SH-SY5Y (cell line): Measurements from ENCODE around the gene PDE9A.

Experiments used
- GATA2 ChIP-seq: IDR thresholded peaks from 2 replicates; pipeline ENCODE4 v1.6.1; 2011; ENCODE audit warnings: mild to moderate bottlenecking, low read depth, low read length
- GATA3 ChIP-seq: IDR thresholded peaks from 2 replicates; pipeline ENCODE4 v1.6.1; 2011; ENCODE audit warnings: low read depth, mild to moderate bottlenecking, low read length, moderate library complexity

Gene PDE9A

GRCh38 chr21:42654913-42655795, 1.7 kb downstream of the PDE9A start:
- TF ChIP-seq GATA3 (no peak), GATA2 (no peak)

GRCh38 chr21:42655796-42656770, 2.7 kb downstream of the PDE9A start:
- TF ChIP-seq GATA2 (no peak), GATA3 (no peak)

- TF ChIP-seq GATA2: no peak
- TF ChIP-seq GATA3: no peak
Observed at GRCh38 chr21:42656872-42657271, 3.5 kb downstream of the PDE9A start.

GRCh38 chr21:42657676-42658319, 4.4 kb downstream of the PDE9A start:
- no peak for TF ChIP-seq GATA3
- TF ChIP-seq GATA2: no peak

GRCh38 chr21:42658320-42659105, 5.1 kb downstream of the PDE9A start:
- no peak for TF ChIP-seq GATA2
- no peak for TF ChIP-seq GATA3

GRCh38 chr21:42659416-42660117, 6.1 kb downstream of the PDE9A start:
- no peak for TF ChIP-seq GATA3
- no peak for TF ChIP-seq GATA2

- TF ChIP-seq GATA2 (no peak), GATA3 (no peak)
Observed at GRCh38 chr21:42660118-42660470, 6.7 kb downstream of the PDE9A start.

- TF ChIP-seq GATA2: no peak
- no peak for TF ChIP-seq GATA3
Observed at GRCh38 chr21:42661688-42662429, 8.4 kb downstream of the PDE9A start.

- TF ChIP-seq GATA3 (no peak), GATA2 (no peak)
Observed at GRCh38 chr21:42662430-42663199, 9.2 kb downstream of the PDE9A start.

GRCh38 chr21:42663200-42663750, 9.9 kb downstream of the PDE9A start:
- TF ChIP-seq GATA2 (no peak), GATA3 (no peak)

- TF ChIP-seq GATA3: no peak
- TF ChIP-seq GATA2: no peak
Observed at GRCh38 chr21:42663860-42664535, 10.6 kb downstream of the PDE9A start.
